Measurements from ENCODE around the gene WDSUB1. TPM values are rescaled to one million over a fixed set of nuclear protein-coding genes. Genes with fewer than 3 reads are reported as not detected.

WDSUB1 gene
- total RNA-seq, 1 experiment from 2014 or later, result 7.7 TPM

- Histone ChIP-seq H3K4me1 (ENCODE audit: control insufficient read depth, insufficient read depth, low read length) (no peaks in the 10 kb centered on the region; the same call in 1 of the 2 replicates), H3K27ac (ENCODE audit: low read length) (no peak overlapping the region), H3K36me3 (ENCODE audit: control insufficient read depth, insufficient read depth, low read length) (no peaks in the 10 kb centered on the region; the same call in 1 of the 2 replicates), H3K4me3 (ENCODE audit: low read depth in 2 of 2, low read length in 2 of 2) (no peak overlapping the region), H3K27me3 (ENCODE audit: control insufficient read depth, insufficient read depth, low read length) (no peaks in the 10 kb centered on the region), H3K9me3 (ENCODE audit: control insufficient read depth, insufficient read depth, low read depth, low read length) (no peaks in the 10 kb centered on the region)
- in situ Hi-C loops (cut with HindIII; ENCODE audit: low pct_unique_long_range_greater_than_20kb, low sequenced_read_pairs) (no loop called here), intact Hi-C loops (cut with micrococcal nuclease; ENCODE audit: unreplicated experiment) (no loop called here)
- no TSS peak for BruUV-seq (replicated peaks)
- ATAC-seq, result no peak
- ChIA-PET POLR2A (interaction anchor here (0.5 kb wide), 1 partner anchor 1194 kb away, joined by 5 read pairs; no protein-coding TSS in a partner anchor), CTCF (interaction anchor here (0.7 kb wide), 1 partner anchor 1370 kb away, joined by 9 read pairs; no protein-coding TSS in a partner anchor)
- no peak for TF ChIP-seq TCF7L2 (IDR thresholded peaks at IDR 0.05; ENCODE audit: low read depth, low read length)
- DNase-seq (ENCODE audit: low read depth, low spot score), result no peak
These were observed 72.1 kb downstream of the WDSUB1 start for GRCh38 chr2:159214325-159214865.

- ChIA-PET POLR2A (interaction anchor here (0.6 kb wide), 1 partner anchor 677 kb away, joined by 10 read pairs; no protein-coding TSS in a partner anchor), CTCF (no interaction called here)
- TF ChIP-seq TCF7L2 (IDR thresholded peaks at IDR 0.05; ENCODE audit: low read depth, low read length) (no peak), SIN3A (IDR thresholded peaks at IDR 0.05; ENCODE audit: borderline replicate concordance, insufficient read depth, low read depth, low read length) (no peak), POLR2AphosphoS5 (IDR thresholded peaks at IDR 0.05; ENCODE audit: low read depth, low read length) (no peak), REST (IDR thresholded peaks at IDR 0.05; ENCODE audit: insufficient read depth in 1 of 2, low read depth in 2 of 2, low read length in 1 of 2) (no peak), CTCF (IDR thresholded peaks at IDR 0.05) (no peak)
- Histone ChIP-seq H3K27ac (ENCODE audit: low read length) (no peak overlapping the region), H3K4me3 (ENCODE audit: low read depth in 2 of 2, low read length in 2 of 2) (no peak overlapping the region), H3K4me1 (ENCODE audit: control insufficient read depth, insufficient read depth, low read length) (no peaks in the 10 kb centered on the region; the same call in 1 of the 2 replicates), H3K9me3 (ENCODE audit: control insufficient read depth, insufficient read depth, low read depth, low read length) (no peaks in the 10 kb centered on the region), H3K27me3 (ENCODE audit: control insufficient read depth, insufficient read depth, low read length) (no peaks in the 10 kb centered on the region), H3K36me3 (ENCODE audit: control insufficient read depth, insufficient read depth, low read length) (no peaks in the 10 kb centered on the region; the same call in 1 of the 2 replicates)
- in situ Hi-C loops (cut with HindIII; ENCODE audit: low pct_unique_long_range_greater_than_20kb, low sequenced_read_pairs), result no loop called here
- ATAC-seq (no peak), DNase-seq (ENCODE audit: low read depth, low spot score) (no peak)
- intact Hi-C loops (cut with micrococcal nuclease; ENCODE audit: unreplicated experiment), result no loop called here
- no TSS peak for BruUV-seq (replicated peaks)
These were observed 73.2 kb downstream of the WDSUB1 start for GRCh38 chr2:159213296-159213695.
